Pulmonary artery endothelial cell (primary cell): ENCODE results near the gene BMERB1. TPM values are rescaled to one million over a fixed set of nuclear protein-coding genes. Genes with fewer than 3 reads are reported as not detected.
"Not testable (repeated sequence)": the region's sequence is repeated elsewhere in the genome, so short reads cannot be mapped to it uniquely, and the experiment has no call there.

ENCODE experiments used
- DNase-seq: peaks from one replicate; pipeline ENCODE4 v3.0.0-alpha.2; 2011; ENCODE audit warnings: low read depth, low spot score
- total RNA-seq: library from RNA; depleted of rRNA; stranded (reverse); fragments of >200 nt; gene quantifications from 2 replicates; pipeline ENCODE4 v1.2.3, GENCODE V29; 2014

The BMERB1 gene
- total RNA-seq, 1 donor from 2014 or later = 22.4 TPM

DNA sequence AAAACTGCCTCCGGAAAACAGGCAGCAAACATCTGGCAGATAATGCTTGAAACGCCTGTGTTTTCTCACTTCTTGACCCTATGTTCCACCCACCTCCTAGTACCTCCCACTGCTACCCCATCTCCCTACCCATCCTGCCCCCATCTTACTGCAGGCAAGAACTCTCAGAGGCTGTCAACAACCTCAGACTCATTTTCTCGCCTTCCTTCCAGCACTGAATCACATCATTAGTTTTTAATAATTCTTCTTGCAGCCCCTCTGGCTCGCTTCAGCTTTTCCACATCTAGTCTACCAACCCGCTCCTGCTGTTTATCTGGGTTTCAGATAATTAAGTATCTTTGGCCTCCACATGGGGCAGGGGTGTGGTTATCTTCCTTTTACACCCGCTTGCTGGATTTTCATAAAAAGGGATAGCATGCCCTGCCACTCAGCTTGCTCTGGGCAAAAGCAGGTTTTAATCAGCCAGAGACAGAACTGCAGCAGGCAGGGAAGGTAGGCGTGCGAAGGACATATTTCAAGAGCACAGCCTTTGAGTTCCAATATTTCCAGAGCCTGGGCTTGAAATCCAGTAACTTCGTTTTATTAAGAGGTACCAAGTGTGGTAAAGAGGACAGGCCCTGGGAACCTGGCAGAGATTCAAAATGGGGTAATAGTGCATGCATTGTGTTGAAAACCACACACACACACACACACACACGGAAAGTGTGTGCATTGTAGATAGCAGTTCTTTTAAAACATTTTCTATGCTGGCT, 87.5 kb downstream of the BMERB1 start:
- peak; percentile 36 for DNase-seq

DNA sequence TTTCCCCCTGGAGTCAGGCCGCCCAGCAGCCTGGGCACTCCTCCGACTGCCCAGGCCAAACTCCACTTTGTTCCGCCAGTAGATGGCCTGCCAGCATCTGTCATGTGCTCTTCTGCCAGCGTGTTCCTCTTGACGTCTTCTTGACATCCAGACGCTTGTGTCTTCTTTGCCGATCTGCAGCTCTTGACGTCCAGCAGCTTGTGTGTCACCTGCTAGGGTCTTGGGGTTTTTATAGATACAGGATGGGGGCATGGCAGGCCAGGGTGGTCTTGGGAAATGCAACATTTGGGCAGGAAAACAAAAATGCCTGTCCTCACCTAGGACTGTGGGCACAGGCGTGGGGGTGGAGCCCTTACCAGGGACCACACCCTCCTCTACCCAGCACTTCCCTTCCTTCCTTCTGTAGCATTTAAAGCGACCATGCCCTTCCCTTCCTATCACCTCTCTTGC, 88.7 kb downstream of the BMERB1 start:
- DNase-seq = no peak

DNA sequence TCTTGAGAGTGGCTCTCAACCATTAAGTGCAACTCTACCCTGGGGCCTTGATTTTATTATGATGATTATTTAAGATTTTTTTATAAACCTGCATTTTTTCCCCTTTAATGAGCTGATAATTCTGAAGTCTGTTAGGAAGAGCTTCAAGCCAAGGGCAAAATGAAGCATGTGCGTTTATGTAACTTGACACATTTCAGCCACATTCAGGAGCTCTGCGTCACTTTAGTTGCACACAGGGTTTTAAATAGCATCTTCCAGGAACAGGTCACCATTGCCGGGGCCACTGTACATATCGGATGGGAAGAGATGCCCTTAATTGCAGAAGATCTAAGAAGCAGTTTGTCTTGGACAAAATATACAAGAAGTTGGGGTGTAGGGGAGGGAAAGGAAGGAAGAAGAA, 89.6 kb downstream of the BMERB1 start:
- no peak for DNase-seq

DNA sequence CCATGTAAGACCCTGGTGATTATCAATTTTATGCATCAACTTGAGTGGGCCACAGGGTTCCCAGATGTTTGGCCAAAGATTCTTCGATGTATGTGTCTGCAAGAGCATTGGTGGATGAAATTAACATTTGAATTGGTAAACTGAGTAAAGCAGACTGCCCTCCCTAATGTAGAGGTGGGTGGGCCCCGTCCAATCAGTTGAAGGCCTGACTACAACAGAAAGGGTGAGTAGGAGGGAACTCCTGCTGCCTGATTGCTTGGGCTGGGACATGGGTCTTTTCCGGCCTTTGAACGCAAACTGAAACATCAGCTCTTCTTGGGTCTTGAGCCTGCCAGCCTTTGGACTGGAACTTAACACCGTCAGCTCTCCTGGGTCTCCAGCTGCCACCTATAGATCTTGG, 90.6 kb downstream of the BMERB1 start:
- no peak for DNase-seq

DNA sequence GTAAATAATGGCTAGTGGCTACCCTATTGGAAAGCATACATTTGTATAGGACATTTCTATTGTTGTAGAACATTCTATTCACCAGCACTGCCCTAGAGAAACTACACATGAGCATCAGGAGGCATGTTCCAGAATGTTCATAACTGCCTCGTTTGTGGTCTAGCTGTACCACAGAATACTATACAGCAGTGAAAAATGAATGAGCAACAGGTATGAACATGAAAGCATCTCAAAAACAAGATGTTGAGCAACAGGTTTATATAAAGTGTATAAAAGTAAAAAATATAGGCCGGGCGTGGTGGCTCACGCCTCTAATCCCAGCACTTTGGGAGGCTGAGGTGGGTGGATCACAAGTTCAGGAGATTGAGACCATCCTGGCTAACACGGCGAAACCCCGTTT, 91.7 kb downstream of the BMERB1 start:
- no peak for DNase-seq

DNA sequence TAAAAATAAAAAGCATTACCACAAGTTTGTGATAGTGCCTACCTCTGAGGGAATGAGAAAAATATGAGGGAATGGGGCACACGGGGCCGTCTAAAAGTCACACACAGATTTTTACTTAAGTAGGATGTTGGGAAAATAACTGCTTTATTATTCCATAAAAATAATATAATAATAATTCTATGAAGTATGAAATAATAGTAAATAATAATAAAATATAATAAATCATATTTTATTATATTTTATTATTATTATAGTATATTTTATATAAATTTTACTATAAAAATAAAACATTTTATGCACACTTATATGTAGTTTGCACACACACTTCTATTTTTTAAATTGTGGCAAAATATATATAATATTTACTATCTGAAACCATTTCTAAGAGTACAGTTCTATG, 92.3 kb downstream of the BMERB1 start:
- no peak for DNase-seq

DNA sequence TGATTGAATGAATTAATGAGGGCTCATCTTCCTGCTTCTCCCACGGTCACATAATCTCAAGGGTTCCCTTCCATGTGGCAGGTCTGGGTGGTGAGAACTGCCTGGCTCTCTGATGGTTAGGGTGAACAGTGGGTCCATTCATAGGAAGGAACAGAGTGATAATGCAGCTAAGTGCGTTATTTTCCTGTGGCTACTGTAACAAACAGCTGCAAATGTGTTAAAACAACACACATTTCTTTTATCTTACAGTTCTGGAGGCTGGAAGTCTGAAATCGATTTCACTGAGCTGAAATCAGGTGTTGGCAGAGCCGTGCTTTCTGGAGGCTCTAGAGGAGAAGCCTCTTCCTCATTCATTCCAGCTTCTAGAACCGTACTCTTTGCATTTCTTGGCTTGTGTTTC, 95.3 kb downstream of the BMERB1 start:
- no peak for DNase-seq

DNA sequence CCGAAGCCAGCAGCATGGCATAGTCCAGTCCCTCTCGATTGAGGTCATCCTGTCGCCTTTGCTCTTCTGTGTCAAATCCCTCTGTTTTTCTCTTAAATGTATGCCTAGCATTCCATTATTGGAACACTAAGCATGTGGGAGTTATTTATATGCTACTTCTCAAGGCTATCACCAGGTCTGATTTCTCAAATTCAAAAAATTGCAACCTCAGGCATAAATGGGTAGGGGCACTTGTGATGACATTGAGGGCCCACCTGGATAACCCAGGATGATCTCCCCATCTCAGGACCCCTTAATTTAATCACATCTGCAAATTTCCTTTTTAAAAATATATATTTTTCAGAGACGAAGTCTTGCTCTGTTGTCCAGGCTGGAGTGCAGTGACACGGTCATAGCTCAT, 95.7 kb downstream of the BMERB1 start:
- DNase-seq = no peak

DNA sequence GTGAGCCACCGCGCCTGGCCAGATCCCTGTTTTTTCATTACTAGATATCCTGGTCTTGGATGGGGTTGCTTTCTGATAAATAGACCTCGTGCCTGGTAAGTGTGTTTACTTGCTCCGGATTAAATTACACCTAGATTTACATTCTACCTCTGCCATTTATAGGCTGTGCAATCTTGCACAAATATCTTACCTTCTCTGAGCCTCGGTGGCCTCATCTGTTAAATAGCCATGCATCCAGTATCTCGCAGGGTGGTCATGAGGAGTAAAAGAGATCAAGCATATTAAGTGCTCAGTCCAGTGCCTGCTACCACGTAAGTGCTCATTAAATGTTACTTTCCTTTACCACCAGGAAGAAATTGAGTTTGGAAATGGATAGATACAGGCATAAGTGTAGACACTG, 98.4 kb downstream of the BMERB1 start:
- no peak for DNase-seq

DNA sequence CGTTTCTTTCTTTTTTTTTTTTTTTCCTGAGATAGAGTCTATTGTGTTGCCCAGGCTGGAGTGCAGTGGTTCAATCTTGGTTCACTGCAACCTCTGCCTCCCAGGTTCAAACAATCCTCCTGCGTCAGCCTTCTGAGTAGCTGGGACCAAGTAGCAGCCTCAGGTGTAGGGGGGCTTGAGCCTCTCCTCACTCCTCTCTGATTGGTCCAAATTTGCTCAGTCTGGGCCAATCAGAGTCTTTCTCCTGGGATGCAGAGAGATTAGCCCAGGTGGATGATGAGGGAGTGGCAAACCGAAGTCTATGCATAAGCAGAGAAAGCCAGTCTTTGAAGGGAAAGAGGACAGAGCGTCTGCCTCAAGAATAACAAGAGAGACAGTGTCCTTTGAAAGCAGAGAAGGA, 99.0 kb downstream of the BMERB1 start:
- DNase-seq = no peak

DNA sequence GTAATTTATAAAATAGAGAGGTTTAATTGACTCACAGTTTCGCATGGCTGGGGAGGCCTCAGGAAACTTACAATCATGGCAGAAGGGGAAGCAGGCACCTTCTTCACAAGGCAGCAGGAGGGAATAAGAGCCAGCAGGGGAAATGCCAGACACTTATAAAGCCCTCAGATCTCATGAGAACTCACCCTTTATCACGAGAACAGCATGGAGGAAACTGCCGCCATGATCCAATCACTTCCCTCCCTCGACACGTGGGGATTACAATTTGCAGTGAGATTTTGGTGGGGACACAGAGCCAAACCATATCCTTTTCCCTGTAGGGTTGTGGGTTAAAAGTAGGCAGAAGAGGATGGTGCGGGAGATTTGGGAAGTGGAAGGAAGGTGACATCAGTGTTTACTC, 101.4 kb downstream of the BMERB1 start:
- DNase-seq = no peak

DNA sequence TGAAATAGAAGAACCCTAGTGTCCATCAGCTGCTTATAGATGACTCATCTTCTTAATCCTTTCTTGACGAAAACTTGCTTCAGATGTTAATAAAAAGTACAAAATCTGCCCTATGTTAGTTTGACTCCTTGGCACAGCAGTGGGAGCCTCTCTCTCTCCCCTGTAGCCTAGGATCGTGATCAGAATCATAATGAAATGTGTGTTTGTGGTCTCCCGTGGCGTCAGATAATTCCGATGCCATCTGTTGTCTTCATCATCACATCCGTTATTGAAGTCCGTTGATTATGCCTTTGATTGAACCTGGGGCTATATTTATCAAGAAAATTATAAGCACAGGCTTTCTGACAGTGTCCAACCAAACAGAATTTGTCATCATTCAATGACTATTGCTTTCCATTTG, 102.5 kb downstream of the BMERB1 start:
- no peak for DNase-seq

DNA sequence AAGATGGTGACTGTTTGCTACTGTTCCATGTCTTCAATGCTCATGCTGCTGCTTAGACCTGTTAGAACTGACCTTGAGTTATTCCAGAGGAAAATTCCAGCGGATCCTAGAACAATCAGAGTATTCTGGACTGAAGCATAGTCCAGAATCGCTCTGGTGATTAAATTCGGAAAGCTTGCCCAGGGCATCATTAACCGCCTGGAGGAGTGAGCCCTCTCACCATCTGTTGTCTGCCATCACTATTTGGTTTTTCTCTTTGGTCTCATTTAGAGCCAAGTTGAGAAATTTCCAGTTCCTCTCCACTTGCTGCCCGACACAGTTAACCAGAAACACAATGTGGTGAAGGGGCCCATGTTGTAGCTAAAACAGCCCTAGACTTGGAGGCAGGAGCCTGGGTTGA, 104.1 kb downstream of the BMERB1 start:
- no peak for DNase-seq

DNA sequence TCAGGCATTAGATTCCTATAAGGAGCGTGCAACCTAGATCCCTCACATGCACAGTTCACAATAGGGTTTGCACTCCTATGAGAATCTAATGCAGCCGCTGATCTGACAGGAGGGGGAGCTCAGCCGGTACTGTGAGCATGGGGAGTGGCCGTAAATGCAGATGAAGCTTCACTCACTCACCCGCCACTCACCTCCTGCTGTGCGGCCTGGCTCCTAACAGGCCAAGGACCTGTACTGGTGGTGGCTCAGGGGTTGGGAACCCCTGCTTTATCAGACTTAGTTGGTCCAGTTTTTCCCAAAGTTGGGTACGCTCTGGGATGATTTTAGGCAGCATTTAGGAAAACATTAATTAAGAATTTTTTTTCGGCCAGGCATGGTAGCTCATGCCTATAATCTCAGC, 104.8 kb downstream of the BMERB1 start:
- DNase-seq = no peak

DNA sequence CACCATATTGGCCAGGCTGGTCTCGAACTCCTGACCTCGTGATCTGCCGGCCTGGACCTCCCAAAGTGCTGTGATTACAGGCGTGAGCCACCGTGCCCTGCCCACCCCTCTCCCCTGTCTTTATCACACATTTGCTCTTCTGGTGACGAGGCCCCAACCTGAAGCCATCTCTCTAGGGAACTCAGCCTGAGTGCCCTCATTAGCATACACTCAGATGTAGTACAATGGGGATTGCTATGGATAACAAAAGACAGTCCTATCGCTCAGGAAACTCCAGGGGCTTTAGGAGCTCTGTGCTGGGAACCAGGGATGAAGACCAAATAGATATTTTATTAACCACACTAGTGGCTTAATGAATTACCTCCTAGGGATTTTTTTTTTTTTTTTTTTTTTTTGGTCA, 107.9 kb downstream of the BMERB1 start:
- DNase-seq = no peak

DNA sequence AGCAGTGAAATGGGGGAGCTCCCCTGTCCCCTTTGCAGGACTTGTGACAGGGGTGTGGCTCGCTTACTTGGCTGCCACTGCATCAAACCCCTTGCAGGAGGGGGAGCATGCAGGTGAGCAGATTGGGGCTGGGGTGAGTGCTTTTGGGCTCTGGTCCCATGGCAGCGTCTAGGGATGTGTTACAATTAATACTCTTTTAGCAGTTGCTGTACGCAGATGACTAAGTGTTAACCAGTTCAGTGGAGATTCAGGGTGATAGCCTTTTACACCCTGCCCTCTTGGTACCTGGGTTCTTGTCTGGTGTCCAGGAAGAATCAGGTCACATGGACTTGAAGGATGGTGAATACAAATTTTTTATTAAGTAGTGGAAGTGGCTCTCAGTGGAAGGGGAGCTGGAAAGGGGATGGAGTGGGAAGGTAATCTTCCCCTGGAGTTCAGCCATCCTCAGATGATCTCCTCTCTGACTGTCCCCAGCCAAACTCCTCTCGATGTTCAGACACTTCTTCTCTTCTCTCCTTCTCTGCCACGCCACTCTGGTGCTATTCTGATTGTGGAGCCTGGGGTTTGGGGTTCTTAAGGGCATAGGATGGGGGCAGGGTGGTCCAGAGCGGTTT, 108.5 kb downstream of the BMERB1 start:
- no peak for DNase-seq

DNA sequence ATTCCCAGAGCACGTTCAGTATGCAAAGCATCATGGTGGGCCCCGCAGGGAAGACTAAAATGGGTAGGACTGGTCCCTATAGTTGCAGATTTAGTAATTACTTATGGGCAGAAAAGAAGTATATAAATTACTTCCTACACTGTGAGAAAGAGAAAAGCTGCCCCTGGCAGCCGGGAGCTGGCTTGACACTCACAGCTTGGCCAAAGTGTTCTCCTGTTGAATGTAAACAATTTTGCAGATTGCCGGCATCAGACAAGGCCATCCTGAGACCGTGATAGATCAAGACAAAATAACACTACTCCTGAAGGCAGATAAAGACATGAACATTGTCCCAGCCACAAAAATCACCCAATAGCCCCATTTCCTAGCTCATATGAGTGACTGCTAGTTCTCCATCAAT, 110.0 kb downstream of the BMERB1 start:
- no peak for DNase-seq

DNA sequence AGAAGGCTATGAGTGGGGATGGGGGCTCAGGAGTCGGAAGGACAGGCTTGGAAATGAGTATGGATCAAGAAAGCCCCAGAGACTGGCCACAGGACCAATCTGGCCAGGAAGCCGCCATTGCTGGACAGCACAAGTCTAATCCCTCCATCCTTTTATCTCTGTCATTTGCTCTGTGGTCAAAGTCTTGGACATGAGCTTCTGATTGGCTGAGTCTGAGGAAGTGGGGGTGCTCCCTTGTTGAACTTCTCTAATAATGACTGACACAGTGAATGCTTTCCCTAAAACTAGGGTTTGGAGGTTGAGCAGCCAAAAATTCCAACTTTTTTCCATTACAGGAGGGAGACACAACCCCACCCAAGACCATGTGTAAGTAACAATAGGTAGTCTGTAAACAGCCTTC, 111.2 kb downstream of the BMERB1 start:
- DNase-seq = no peak

DNA sequence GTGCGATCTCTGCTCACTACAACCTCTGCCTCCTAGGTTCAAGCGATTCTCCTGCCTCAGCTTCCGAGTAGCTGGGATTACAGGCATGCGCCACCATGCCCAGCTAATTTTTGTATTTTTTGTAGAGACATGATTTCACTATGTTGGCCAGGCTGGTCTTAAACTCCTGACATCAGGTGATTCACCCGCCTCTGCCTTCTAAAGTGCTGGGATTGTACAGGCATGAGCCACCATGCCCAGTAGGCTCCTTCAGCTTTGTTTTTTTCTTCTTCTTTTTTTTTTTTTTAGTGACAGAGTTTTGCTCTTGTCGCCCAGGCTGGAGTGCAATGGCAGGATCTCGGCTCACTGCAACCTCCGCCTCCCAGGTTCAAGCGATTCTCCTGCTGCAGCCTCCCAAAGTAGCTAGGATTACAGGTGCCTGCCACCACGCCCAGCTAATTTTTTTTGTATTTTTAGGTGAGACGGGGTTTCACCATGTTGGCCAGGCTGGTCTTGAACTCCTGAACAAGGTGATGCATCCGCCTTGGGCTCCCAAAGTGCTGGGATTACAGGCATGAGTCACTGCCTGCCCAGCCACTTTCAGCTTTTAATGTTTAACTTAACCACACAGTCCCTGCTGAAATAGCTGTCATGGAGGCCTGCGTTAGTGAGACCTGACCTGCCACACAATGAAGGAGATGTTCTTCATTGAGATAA, 112.8 kb downstream of the BMERB1 start:
- DNase-seq = not testable (repeated sequence)

DNA sequence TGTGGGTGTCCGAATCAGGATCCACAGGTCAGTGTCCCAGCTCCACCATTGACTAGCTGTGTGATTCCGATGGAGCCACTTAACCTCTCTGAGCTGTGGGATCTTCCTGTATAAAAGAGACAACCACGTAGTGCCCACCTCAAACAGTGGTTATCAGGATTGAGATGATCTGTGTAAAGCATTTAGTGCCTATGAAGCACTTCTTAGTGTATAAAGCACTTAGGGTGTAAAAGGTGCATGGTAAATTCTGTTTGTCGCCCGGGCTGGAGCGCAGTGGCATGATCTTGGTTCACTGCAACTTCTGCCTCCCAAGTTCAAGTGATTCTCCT, 113.3 kb downstream of the BMERB1 start:
- DNase-seq = no peak

DNA sequence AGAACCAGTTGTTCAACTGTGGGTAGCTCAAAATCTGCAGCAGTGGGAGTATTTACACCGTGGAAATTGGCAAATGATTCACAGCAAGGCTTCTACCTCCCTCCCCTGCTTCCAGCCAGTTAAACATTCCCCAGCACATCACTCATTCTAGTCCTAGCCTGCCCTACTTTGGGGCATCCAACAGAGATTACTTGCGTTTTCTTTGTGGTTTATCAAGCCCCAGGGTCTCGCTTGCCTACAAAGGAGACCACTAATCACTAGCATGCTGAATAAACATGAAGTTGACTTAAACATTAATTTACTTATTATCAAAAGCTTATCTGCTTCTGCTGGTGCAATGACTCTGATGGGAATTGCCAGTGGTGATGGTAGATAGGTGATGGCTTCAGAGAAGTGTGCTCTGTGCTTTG, 114.1 kb downstream of the BMERB1 start:
- DNase-seq = no peak

DNA sequence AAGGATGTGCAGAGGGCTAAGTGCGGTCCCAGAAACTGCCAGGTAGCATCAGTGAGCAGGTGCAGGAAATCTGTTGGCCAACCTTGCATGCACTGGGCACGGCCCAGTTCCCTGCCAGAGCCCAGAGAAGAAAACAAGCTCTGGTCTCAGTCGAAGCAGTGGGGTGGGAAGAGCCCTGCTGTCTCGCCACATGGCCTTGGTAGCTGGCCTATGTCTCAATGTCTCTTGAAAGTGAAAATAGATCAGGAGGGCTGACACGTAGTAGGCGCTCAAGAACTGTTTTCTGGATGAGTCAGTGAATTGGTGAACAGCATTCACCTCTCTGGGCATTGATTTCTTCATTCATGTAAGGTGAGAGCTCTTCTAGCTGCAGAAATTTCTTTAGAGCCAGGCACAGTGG, 118.1 kb downstream of the BMERB1 start:
- DNase-seq = no peak
